Stimulated activated CD4-positive, alpha-beta T cell treated with anti-CD3 and anti-CD28 coated beads, Interleukin-1b, Interleukin-23, amount 100 ng/mL, for 4 hours (primary cell): ENCODE data around the gene CDKN1C.

Experiments
- DNase-seq, 2 donors: peaks; one replicate each; pipeline ENCODE4 v3.0.0-alpha.2; 2020; ENCODE audit warnings: low read depth in 2 of 2

The CDKN1C gene

GRCh38 chr11:2847561-2847960 is 38.0 kb downstream of the CDKN1C start:
- DNase-seq: no peak

- no peak for DNase-seq
Measured at GRCh38 chr11:2846470-2846869, 39.1 kb downstream of the CDKN1C start.

- DNase-seq: no peak
Measured at GRCh38 chr11:2846056-2846455, 39.5 kb downstream of the CDKN1C start.

- DNase-seq: no peak
Measured at GRCh38 chr11:2844996-2845395, 40.6 kb downstream of the CDKN1C start.

- DNase-seq: no peak
Measured at GRCh38 chr11:2844116-2844842, 41.3 kb downstream of the CDKN1C start.

GRCh38 chr11:2843551-2843950 is 42.0 kb downstream of the CDKN1C start:
- DNase-seq: no peak

GRCh38 chr11:2842876-2843275 is 42.7 kb downstream of the CDKN1C start:
- no peak for DNase-seq

GRCh38 chr11:2841411-2842190 is 44.0 kb downstream of the CDKN1C start:
- DNase-seq: no peak

- DNase-seq: no peak
Measured at GRCh38 chr11:2839395-2839943, 46.1 kb downstream of the CDKN1C start.

GRCh38 chr11:2838676-2839294 is 46.8 kb downstream of the CDKN1C start:
- DNase-seq: no peak

- DNase-seq: no peak
Measured at GRCh38 chr11:2838091-2838490, 47.5 kb downstream of the CDKN1C start.

GRCh38 chr11:2837651-2838050 is 47.9 kb downstream of the CDKN1C start:
- DNase-seq: no peak

GRCh38 chr11:2837096-2837601 is 48.4 kb downstream of the CDKN1C start:
- DNase-seq: no peak

GRCh38 chr11:2836315-2837095 is 49.1 kb downstream of the CDKN1C start:
- no peak for DNase-seq

GRCh38 chr11:2835751-2836150 is 49.8 kb downstream of the CDKN1C start:
- DNase-seq: no peak

GRCh38 chr11:2835296-2835695 is 50.3 kb downstream of the CDKN1C start:
- DNase-seq: no peak

- DNase-seq: no peak
Measured at GRCh38 chr11:2834503-2835273, 50.9 kb downstream of the CDKN1C start.

GRCh38 chr11:2833716-2834502 is 51.7 kb downstream of the CDKN1C start:
- no peak for DNase-seq
